GM19324 (cell line): ENCODE measurements around the gene FGFBP1.
"Not testable (repeated sequence)": the region's sequence is repeated elsewhere in the genome, so short reads cannot be mapped to it uniquely, and the experiment has no call there.

Experiments
- ATAC-seq: cut with Tn5 transposase; IDR thresholded peaks from one replicate; pipeline ENCODE4 v1.9.1; 2021; ENCODE audit warnings: mild to moderate bottlenecking, moderate library complexity; ENCODE audit not compliant: unreplicated experiment, low FRiP score

The FGFBP1 gene

GRCh38 chr4:15947684-15948083 is 9.1 kb upstream of the FGFBP1 start:
- ATAC-seq = no peak

GRCh38 chr4:15945516-15945915 is 7.0 kb upstream of the FGFBP1 start:
- ATAC-seq = no peak

GRCh38 chr4:15944895-15945294 is 6.4 kb upstream of the FGFBP1 start:
- ATAC-seq = no peak

- no peak for ATAC-seq
Measured at GRCh38 chr4:15942283-15942682, 3.7 kb upstream of the FGFBP1 start.

- ATAC-seq = no peak
Measured at GRCh38 chr4:15938182-15938581, 358 bp downstream of the FGFBP1 start.

- ATAC-seq = no peak
Measured at GRCh38 chr4:15936495-15936894, 2.0 kb downstream of the FGFBP1 start.

GRCh38 chr4:15935504-15936402 is 2.8 kb downstream of the FGFBP1 start:
- ATAC-seq = no peak

GRCh38 chr4:15934259-15934658 is 4.3 kb downstream of the FGFBP1 start:
- no peak for ATAC-seq

GRCh38 chr4:15931451-15932210 is 6.9 kb downstream of the FGFBP1 start:
- no peak for ATAC-seq

- no peak for ATAC-seq
Measured at GRCh38 chr4:15930314-15930713, 8.2 kb downstream of the FGFBP1 start.

GRCh38 chr4:15929540-15929939 is 9.0 kb downstream of the FGFBP1 start:
- no peak for ATAC-seq

GRCh38 chr4:15928883-15929282 is 9.7 kb downstream of the FGFBP1 start:
- no peak for ATAC-seq

GRCh38 chr4:15926486-15926885 is 12.1 kb downstream of the FGFBP1 start:
- ATAC-seq = no peak

- ATAC-seq = no peak
Measured at GRCh38 chr4:15925830-15926229, 12.7 kb downstream of the FGFBP1 start.

GRCh38 chr4:15921592-15921932 is 17.0 kb downstream of the FGFBP1 start:
- no peak for ATAC-seq

- ATAC-seq = no peak
Measured at GRCh38 chr4:15920723-15921591, 17.6 kb downstream of the FGFBP1 start.

GRCh38 chr4:15918484-15919129 is 19.9 kb downstream of the FGFBP1 start:
- no peak for ATAC-seq

GRCh38 chr4:15917297-15917696 is 21.2 kb downstream of the FGFBP1 start:
- no peak for ATAC-seq

- ATAC-seq = not testable (repeated sequence)
Measured at GRCh38 chr4:15916358-15916757, 22.2 kb downstream of the FGFBP1 start.

GRCh38 chr4:15914736-15915135 is 23.8 kb downstream of the FGFBP1 start:
- no peak for ATAC-seq
